Measurements from ENCODE around the gene ZBED5.

Gene ZBED5

DNA sequence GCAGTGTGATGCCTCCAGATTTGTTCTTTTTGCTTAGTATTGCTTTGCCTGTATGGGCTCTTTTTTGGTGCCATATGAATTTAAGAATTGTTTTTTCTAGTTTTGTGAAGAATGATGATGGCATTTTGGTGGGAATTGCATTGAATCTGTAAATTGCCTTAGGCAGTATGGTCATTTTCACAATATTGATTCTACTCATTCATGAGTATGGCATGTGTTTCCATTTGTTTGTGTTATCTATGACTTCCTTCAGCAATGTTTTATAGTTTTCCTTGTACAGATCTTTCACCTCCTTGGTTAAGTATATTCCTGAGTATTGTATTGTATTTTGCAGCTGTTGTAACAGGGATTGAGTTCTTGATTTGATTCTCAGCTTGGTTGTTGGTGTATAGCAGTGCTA, 18.3 kb upstream of the ZBED5 start:
- TF ChIP-seq, protein P1, sequence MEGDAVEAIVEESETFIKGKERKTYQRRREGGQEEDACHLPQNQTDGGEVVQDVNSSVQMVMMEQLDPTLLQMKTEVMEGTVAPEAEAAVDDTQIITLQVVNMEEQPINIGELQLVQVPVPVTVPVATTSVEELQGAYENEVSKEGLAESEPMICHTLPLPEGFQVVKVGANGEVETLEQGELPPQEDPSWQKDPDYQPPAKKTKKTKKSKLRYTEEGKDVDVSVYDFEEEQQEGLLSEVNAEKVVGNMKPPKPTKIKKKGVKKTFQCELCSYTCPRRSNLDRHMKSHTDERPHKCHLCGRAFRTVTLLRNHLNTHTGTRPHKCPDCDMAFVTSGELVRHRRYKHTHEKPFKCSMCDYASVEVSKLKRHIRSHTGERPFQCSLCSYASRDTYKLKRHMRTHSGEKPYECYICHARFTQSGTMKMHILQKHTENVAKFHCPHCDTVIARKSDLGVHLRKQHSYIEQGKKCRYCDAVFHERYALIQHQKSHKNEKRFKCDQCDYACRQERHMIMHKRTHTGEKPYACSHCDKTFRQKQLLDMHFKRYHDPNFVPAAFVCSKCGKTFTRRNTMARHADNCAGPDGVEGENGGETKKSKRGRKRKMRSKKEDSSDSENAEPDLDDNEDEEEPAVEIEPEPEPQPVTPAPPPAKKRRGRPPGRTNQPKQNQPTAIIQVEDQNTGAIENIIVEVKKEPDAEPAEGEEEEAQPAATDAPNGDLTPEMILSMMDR (IDR thresholded peaks at IDR 0.05): no peak
- no peak for TF ChIP-seq ZFX (IDR thresholded peaks at IDR 0.05; ENCODE audit: borderline replicate concordance)
- no peak overlapping the region for H3K27ac ChIP-seq

DNA sequence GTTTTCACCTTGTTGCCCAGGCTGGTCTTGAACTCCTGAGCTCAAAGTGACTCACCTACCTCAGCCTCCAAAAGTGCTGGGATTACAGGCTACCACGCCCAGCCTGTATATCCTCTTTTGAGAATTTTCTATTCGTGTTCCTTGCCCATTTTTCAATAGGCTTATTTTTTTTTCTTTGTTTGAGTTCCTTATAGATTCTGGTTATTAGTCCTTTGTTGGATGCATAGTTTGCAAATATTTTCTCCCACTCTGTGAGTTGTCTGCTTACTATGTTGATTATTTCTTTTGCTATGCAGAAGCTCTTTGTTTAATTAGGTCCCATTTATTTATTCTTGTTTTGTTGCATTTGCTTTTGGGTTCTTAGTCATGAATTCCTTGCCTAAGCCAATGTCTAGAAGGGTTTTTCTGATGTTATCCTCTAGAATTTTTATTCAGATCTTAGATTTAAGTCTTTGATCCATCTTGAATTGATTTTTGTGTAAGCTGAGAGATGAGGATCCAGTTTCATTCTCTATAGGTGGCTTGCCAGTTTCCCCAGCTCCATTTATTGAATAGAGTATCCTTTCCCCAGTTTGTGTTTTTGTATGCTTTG, 17.7 kb upstream of the ZBED5 start:
- H3K27ac ChIP-seq: no peak overlapping the region

DNA sequence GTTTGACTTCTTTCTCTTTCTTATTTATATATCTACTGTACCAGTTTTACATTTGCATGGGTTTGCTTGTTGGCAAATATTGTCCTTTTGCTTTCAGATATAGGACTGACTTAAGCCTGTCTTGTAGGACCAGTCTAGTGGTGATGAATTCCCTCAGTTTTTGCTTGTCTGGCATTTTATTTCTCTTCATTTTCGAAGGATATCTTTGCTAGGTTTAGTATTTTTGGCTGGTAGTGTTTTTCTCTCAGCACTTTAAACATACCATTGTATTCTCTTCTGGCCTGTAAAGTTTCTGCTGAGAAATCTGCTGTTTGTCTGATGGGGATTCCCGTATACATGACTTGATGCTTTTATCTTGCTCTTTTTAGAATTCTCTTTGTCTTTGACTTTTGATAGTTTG, 14.2 kb upstream of the ZBED5 start:
- TF ChIP-seq ZFX (IDR thresholded peaks at IDR 0.05; ENCODE audit: borderline replicate concordance): no peak
- no peak overlapping the region for H3K27ac ChIP-seq

More for the DNA sequence above, 17.7 kb upstream of the ZBED5 start:
- TF ChIP-seq, protein P1 (IDR thresholded peaks at IDR 0.05): no peak
- TF ChIP-seq ZFX (IDR thresholded peaks at IDR 0.05; ENCODE audit: borderline replicate concordance): no peak

DNA sequence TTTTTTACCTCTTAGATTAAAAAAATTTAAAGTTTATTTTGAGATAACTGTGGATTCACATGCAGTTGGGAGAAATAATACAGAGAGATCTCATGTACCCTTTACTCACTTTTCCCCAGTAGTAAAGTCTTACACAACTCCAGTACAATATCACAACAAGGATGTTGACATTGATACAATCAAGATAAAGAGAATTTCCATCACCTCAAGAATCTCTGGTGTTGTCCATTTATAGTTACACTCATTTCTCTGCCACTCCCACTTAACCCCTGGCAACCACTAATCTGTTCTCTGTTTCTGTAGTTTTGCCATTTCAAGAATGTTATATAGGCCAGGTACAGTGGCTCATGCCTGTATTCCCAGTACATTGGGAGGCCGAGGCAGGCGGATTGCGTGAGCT, 10.5 kb upstream of the ZBED5 start:
- TF ChIP-seq, protein P1 (IDR thresholded peaks at IDR 0.05): no peak
- TF ChIP-seq ZFX (IDR thresholded peaks at IDR 0.05; ENCODE audit: borderline replicate concordance): no peak
- H3K27ac ChIP-seq: no peak overlapping the region

DNA sequence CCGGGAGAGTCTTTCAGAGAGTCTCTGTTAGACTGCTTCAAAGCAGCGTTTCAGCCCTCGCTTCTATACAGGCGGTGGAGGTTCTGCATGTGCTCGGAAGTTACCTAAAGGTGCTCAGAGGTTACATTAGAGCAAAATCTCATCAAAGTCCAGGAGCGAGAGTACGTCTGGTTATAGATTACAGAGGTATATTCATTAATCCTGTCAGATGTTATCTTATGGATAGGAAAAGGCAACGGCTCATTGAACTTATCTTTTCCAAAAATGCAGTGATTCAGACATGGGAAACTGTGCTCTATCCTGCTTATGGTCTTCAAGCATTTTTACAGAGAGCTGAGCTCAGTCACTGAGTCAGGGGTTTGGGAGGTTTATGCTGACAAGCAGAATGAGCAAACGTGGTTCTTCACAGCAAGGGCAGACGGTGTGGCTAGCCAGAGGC, 9.1 kb upstream of the ZBED5 start:
- no peak overlapping the region for H3K27ac ChIP-seq
- no peak for TF ChIP-seq ZFX (IDR thresholded peaks at IDR 0.05; ENCODE audit: borderline replicate concordance)
- TF ChIP-seq, protein P1 (IDR thresholded peaks at IDR 0.05): no peak

DNA sequence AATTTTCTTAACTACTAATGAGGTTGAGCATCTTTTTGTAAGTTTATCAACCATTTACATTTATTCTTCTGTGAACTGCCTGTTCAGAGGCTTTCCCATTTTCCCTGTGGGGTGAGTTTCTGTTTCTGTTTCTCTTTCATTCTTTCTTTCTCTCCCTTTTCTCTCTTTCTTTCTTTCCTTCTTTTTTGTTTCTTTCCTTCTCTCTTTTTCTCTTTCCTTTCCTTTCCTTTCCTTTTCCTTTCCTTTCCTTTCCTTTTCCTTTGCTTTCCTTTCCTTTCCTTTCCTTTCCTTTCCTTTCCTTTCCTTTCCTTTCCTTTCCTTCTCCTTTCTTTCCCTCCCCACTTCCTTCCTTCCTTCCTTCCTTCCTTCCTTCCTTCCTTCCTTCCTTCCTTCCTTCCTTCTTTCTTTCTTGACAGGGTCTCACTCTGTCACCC, 8.0 kb upstream of the ZBED5 start:
- H3K27ac ChIP-seq: no peak overlapping the region
- no peak for TF ChIP-seq ZFX (IDR thresholded peaks at IDR 0.05; ENCODE audit: borderline replicate concordance)
- TF ChIP-seq, protein P1 (IDR thresholded peaks at IDR 0.05): no peak

DNA sequence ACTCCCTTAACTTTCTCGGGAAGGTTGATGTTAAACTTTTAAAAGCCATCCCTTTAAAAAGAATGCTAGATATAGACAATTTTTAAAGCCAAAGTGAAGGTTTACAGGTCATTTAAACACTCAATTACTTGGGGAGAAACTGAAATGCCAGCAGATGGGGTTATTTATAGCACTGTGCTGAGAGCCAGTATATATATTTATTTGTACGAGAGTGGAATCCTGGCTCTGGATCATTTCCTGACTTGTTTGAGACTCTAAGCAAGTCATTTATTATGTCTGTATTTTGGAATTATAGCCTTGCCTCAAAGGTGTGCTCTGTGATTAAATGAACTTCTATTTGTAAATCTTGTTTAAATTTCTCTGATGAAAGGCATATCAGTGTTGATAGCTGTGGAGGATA, 6.8 kb upstream of the ZBED5 start:
- TF ChIP-seq, protein P1 (IDR thresholded peaks at IDR 0.05): no peak
- no peak for TF ChIP-seq ZFX (IDR thresholded peaks at IDR 0.05; ENCODE audit: borderline replicate concordance)
- H3K27ac ChIP-seq: no peak overlapping the region

DNA sequence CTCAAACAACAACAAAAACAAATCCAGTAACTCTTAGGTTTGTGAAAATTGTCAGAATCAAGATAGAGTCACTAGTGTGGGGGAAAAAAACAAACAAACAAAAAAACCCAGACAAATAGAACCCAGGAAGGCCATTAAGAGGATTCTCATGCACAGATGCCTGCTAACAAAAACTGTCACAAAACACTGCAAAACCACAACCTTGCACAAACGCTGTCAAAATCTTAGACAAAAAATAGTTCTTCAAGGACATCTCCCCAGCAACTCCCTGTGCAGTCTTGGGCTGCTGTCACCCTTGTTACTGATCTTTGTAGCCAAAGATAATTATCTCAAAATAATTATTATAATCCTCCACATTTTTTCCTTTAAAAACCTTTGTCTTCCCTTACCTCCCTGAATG, 4.6 kb upstream of the ZBED5 start:
- TF ChIP-seq ZFX (IDR thresholded peaks at IDR 0.05; ENCODE audit: borderline replicate concordance): no peak
- TF ChIP-seq, protein P1 (IDR thresholded peaks at IDR 0.05): no peak
- no peak overlapping the region for H3K27ac ChIP-seq

Data from 22Rv1 (cell line).